Activated CD4-positive, alpha-beta T cell treated with anti-CD3 and anti-CD28 coated beads, Interleukin-2, amount 50 U/mL, for 4 hours (primary cell): ENCODE data around the gene TRMT44.
"Not testable (repeated sequence)": the region's sequence is repeated elsewhere in the genome, so short reads cannot be mapped to it uniquely, and the experiment has no call there.

Source experiments
- DNase-seq, 2 experiments: peaks; one replicate each; pipeline ENCODE4 v3.0.0-alpha.2; 2020

Gene TRMT44

DNA sequence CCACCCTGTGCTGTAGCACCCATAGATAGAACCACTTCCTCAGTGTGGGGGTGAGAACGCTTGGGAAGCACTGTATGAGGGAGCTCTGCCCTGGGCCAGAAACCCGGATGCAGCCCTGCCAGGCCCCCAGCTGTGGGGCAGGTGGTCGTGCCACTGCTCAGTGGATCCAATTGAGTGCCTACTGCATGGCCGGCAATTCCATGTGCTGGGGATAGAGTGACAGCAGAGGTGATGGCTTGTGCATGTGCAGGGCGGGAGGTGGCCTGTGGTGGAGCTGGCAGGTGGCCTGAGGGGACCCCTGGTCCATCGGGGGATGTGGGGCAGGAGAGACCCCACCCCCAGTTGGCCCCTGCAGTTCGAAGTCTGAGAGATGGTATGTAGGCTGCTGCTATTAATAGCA is 60.4 kb downstream of the TRMT44 start:
- DNase-seq, result no peak

- no peak for DNase-seq
These were observed 61.2 kb downstream of the TRMT44 start for GRCh38 chr4:8501781-8502180.

DNA sequence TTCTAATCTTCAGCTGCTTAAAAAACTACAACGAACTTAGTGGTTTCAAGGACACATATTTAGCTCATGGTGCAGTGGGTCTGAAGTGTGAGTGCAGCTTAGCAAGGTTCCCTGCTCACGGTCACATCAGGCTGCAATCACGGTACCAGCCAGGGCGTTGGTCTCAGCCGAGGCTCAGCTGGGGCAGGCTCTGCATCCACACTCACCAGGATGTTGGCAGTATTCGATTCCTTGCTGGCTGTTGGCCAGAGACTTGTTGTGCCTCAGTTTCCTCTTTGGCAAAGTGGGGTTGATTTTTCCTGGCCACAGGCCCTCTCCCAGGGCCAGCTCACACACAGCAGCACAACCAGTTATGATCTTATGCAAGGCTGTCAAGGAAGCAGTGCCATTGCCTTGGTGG is 61.8 kb downstream of the TRMT44 start:
- no peak for DNase-seq

DNA sequence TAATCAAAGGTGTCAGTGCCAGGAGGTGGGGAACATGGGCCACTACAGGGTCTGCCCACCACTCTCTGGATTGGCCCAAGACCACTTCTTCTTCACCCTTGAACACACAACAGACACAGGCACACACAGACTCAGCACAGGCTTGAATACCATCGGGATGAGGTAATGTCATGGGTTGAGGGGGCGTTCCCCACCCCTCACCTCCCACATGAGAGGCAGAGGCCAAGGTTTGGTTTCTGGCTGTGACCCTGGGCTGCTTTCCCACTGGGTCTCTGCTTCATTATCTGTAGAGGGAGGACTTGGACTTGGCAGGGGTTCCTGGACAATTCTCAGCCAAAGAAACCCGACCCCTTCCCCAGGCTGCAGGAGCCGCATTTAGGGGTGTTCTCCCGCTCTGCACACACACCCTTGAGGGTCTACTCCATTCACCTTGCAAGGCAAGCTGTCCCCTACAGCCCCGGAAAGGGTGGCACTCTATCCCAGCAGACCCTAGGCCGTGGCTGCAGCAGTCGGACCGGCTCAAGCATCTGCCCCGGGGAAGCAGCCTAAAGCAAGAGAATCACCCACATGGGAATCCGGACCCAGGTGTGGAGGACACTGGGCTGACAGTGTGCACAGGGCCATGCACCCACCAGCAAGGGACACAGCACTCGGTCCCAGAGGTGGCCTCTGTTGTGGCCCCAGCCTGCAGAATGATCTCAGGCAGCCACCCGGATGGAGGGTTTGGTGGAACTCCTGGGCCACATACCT is 62.4 kb downstream of the TRMT44 start:
- DNase-seq, result no peak

DNA sequence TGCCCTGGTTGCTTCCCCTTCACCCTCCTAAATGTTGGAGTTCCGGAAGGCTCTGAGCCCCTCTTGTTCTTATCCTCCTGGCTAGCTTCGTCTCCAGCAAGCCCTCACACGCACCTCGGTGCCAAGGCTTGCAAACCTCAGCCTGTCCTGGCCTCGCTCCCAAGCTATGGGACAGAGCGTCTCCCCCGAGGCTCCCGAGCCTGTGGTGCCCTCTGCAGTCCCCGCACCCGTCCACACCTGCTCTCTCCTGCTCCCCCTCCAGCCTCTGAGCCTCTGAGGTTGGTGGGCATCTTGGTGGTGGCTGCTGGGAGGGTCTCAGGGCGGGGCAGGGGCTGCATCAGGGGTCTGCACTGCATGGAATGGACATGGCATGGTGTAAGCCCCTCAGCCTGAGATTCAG is 63.2 kb downstream of the TRMT44 start:
- no peak for DNase-seq

DNA sequence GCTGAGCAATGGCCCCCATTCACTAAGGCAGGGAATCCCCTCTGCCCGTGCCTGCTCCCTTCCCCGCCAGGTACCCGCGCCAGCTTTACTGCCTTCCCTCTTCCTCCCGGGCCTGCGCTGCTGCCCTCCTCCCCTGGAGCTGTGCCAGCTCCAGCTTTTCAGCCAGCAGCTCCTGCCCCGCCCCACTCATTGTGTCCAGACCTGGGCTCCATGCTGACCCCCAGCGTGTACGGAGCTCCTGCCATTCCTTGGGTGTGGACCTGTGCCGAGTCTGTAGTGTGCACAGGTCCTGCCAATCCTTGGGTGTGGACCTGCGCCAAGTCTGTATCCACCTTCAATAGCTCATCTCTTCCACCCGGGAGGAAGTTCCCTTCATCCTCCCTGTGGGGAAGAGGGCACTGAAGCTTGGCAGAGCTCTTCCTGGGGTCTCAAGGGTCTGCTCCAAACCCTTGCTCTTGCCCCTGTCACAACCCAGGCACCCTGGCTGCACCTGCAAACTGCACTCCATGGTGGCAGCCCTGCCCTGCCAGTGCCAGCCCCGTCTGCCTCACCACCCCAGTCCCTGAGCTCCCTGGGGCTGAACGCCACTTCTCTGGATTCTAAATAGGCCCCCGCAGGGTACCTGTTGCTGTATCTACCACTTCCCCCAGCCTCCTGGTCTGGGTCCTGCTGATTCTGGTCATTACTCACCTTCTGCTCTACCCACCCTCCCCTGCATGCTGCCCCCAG is 63.9 kb downstream of the TRMT44 start:
- DNase-seq, result no peak

DNA sequence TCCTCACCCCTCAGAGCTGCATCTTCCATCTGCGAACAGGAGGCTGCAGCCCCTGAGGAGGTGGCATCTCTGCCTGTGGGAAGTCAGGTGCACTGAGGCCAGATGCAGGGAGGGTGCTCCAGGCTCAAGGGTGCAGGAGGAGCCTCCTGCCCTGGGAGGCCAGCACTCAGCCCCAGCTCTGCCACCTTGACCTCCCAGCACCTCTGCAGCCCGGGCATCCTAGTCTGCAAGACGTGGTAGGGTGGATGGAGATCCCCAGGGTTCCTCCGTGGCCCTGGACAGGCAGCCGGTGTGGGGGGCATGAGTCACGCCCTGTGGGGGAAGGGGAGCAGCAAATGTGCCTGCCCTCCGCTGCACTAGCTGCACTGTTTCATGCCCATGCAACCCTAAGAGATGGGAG is 64.7 kb downstream of the TRMT44 start:
- DNase-seq, result no peak

GRCh38 chr4:8506006-8506372 is 65.4 kb downstream of the TRMT44 start:
- no peak for DNase-seq

DNA sequence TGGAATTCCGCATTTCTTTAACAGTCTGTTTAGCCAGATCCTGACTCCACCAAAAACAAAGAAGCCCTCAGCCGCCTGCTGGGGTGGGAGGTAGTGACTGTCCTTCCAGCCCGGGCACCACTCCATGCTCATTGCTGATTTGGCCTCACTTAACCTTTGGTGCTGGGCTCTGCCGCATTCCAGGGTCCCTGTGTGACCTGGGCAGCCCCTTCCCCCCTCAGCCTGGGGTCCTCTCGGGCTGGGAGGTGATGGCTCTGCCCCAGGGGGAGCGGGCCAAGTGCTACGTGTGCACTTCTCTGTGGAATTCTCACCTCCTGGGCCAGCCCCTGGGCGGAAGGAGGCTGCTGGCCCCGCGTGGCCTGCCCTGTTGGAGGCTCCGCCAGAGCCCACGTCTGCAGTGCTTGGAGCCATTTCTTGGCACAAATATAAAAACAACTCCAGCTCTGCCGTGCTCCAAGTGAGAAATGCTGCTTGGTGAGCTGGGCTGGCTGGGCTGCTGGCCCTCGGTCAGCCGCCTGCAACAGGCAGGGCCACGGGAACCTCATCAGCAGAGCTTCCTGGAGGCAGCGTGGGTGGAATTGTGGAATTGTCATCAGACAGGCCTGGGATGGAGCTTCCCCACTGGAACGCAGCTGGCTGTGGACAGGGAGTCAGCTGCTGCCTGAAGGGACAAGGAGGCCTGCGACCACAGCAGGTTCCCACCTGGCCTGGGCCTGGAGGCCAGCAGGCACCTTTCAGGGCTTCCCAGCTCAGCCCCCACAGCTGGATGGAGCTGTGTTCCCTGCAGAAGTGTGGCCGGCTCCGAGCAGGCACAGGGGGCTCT is 66.0 kb downstream of the TRMT44 start:
- no peak for DNase-seq

GRCh38 chr4:8507196-8507570 is 66.6 kb downstream of the TRMT44 start:
- DNase-seq, result no peak

- no peak for DNase-seq
These were observed 67.0 kb downstream of the TRMT44 start for GRCh38 chr4:8507624-8508023.

DNA sequence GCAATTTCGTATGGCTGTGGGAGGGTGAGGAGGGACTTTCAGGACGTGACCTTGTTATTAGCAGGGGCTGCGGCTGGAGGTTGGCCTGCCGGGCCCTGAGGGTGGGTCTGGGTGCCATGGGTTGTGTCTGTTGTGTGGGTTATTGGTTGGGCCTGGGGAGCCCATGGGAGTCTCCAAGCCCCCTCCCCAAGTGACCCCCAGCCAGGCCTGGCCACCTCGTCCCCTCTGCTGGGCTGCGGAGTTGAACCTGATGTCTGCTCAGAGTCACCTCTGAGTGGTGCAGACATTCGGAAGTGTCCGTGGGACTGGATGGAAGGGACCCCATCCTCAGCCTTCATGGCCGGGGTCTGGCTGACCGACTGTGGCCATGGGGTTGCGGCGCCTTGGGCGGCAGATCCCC is 67.7 kb downstream of the TRMT44 start:
- no peak for DNase-seq

DNA sequence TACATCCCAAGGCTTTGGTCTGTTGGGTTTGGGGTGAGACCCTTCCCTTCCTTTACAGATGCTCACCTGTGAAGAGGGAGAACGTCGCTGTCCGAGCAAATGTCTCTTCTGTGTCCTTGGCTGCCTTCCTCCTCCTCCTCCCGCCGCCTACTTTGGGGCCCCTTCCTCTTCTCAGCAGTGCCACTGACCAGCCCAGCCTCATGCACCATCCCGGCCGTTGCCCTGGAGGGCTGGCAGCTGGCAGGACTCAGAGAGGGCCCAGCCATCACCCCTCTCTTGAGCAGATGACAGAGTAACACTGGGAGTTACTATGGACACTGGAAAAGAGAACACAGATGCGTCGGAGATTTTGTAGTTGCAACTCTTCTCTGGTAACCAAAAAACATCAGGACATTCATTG is 68.2 kb downstream of the TRMT44 start:
- no peak for DNase-seq

DNA sequence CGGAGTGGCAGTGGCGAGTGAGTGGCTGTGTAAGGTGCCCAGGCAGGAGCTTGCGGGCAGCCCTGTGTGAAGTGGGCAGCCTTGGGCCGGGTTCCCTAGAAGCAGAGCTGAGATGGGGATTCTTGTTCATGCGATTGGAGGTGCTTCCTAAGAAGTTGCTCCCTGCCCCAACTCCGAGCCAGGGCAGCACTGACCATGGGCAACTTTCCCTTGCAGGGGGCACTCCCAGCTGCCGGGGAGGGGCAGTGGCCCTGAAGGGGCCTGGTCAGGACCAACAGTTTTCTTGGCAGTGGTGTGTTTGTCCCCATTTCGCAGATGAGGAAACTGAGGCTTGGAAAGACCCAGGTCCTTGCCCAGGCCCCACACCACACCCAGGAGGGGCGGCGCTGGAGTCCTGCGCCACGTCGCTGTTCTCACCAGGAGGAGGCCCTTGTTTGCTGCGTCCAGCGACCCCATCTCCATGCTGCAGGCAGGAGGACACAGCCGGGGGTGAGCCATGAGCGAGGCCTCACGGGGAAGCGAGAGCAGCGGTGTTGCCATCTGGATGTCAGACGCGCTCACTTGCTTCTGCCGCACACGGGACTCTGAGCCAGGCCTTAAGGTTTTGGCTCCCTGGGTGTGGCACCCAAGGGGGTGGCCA is 68.9 kb downstream of the TRMT44 start:
- DNase-seq, result no peak

DNA sequence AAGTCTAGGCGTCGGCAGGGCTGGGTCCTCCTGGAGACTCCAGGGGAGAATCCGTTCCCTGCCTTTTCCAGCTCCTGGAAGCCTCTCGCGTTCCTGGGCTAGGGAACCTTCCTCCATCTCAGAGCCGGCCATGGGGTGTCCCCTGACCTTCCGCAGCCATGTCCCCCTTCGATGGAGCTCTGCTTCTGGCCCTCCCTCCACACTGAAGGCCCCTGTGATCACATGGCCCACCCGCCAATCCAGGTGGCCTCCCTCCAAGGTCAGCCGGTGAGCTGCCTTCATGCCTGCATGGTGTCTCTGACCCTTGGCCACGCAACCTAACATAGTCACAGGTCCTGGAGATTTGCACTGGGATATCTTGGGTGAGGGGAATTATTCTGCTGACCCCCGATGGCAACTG is 69.6 kb downstream of the TRMT44 start:
- no peak for DNase-seq

DNA sequence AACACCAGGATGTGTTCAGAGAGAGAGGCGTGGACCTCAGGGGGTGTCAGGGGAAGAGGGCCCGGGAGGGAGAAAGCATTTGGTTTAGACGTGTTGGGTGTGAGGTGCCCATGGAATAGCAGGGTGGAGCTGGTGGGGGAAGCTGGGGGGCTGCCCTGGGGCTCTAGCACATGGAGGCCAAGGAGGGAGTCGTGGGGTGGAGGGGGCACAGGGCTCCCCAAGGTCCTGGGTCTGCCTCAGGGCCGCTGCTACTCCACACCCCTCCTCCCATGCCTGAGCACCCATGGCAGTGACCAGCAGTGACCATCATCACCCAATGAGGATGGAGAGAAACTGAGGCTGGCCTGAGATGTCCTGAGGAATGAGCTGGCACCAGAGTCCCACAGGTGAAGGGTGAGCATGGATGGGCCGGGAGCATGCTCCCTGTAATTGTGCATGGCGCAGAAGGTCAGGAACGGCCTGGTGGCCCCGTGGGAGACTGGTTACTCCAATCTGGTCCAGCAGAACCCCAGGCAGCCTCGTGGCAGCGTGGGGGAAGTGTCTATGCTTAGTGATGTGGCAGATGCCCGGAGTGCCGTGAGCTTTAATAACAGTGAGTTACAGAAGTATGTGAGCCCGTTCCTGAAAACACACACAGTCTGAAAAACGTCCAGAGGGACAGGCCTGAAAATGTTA is 70.2 kb downstream of the TRMT44 start:
- no peak for DNase-seq

DNA sequence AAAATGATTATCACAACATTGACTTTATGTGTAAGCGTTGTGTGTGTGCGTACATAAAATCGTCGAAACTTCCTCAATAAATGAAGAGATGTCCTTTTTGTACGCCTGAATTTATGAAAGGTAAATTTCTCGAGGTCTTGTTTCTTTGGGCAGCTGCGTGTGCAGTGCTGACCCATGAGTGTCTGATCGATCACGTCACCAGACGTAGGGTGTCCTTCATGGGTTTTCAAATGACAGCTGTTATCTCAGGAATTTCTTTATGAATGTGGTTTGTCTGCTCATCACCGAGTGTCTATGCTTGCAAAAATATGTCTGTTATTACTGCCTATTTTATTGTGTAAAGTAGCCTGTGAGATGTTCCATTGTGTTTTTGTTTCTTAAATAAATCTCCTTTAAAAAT is 71.9 kb downstream of the TRMT44 start:
- no peak for DNase-seq

DNA sequence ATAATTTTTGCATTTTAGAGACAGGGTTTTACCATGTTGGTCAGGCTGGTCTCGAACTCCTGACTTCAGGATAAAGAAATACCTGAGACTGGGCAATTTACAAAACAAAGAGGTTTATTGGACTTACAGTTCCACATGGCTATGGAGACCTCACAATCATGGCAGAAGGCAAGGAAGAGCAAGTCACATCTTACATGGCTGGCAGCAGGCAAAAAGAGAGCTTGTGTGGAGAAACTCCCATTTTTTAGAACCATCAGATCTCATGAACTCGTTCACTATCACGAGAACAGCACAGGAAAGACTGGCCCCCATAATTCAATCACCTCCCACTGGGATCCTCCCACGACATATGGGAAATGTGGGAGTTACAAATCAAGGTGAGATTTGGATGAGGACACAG is 72.5 kb downstream of the TRMT44 start:
- not testable (repeated sequence) for DNase-seq

DNA sequence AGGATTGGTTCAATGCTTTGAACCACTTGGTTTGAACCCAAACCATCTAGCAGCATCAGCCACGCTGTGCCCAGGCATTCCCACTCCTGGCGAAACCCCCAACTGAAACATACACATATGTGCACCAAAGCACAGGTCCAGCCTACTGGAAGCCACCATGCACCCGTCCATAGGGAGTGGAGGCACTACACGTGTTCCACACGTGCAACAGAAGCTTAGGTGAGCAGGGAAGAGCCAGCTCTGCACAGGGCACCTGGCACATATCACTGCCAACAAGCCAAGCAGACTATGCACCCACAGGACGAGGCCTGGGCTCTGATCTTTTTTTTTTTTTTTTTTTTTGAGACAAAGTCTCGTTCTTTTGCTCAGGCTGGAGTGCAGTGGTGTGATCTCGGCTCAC is 73.4 kb downstream of the TRMT44 start:
- DNase-seq, result no peak

DNA sequence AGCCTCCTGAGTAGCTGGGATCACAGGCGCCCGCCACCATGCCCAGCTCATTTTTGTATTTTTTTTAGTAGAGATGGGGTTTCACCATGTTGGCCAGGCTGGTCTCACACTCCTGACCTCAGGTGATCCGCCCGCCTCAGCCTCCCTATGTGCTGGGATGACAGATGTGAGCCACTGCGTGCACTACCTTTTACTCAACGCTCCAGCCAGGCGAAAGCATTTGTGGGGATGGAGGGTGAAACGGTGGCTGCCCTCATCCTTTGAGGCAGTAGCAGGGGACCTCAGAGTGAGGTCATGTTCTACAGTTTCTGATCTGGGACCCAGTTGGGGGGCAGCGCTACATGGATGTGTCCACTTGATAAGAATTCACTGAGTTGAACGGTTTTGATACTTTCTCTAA is 73.8 kb downstream of the TRMT44 start:
- DNase-seq, result no peak

DNA sequence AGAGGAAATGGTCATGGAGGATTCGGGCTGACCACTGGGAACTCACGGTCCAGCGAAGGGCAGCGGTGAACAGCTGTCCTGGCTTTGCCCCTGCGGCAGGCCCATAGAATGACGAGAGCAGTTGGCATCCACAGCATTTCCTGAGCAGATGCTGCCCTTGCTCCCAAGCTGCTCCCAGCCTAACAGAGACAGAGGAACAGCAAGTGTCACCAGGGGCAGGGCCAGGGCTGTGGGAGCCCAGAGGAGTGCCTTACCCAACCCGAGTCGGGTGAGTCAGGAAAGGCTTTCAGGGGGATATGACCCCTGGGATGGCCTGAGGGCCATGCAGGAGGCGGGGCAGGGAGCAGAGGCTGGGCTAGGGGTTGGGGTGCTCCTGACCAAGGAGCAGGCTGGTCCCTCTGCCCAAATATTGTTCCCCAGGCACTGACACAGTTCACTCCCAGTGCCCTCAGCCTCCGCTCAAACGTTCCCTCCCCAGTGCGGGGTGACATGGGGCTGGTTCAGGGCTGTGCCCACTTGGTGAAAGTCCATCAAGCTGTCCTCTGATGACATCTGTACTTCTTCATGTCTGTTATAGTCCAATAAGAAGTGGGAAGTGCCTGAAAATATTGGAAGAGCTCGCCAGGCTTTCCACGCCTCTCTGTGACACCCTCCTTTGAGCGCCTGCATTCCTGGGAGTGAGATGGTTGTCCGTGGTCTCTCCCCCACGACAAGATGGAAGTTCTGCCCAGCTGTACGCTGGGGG is 74.9 kb downstream of the TRMT44 start:
- no peak for DNase-seq

DNA sequence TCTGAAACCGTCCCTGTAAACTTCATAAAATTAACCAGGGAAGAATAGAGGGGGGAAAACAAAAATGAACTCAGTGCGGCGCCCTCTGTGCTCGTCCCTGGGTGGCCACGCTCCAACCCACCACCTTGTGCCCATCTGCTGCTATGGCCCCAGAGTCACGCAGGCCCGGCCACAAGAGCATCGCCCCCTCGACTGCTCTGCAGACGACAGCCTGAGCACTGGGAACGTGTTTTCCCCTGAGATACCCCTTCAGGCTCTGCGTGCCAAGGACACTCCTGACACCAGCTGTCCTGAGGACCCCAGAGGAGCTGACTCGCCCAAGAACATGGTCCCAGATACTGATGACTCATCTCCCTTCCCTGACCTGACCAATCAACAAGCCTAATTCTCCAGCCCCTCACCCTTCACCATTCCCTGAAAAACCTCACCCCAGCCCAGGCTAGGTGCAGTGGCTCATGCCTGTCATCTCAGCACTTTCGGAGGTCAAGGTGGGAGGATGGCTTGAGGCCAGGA is 75.5 kb downstream of the TRMT44 start:
- no peak for DNase-seq
